Karpas-422 (cell line): ENCODE measurements around the gene IFI44L. TPM values are rescaled to one million over a fixed set of nuclear protein-coding genes. Genes with fewer than 3 reads are reported as not detected.

Source experiments
- DNase-seq: peaks from one replicate; pipeline ENCODE4 v3.0.0-alpha.2; 2015
- H2AFZ ChIP-seq: fragments of 200-600 bp; sonication (generic); 2 replicates; pipeline ENCODE4 v1.6.1; 2014; ENCODE audit warnings: antibody characterized with exemption, low read length, mixed read lengths
- H3K27ac ChIP-seq: fragments of 200-600 bp; sonication (generic); 2 replicates; pipeline ENCODE4 v1.5.1; 2014; ENCODE audit warnings: mild to moderate bottlenecking, low read length, moderate library complexity
- H3K27me3 ChIP-seq: fragments of 200-600 bp; sonication (generic); 2 replicates; pipeline ENCODE4 v1.6.1; 2014; ENCODE audit warnings: low read length, mixed read lengths
- H3K36me3 ChIP-seq: fragments of 200-600 bp; sonication (generic); 2 replicates; pipeline ENCODE4 v1.6.1; 2014; ENCODE audit warnings: low read length, mixed read lengths; ENCODE audit not compliant: insufficient read depth
- H3K4me1 ChIP-seq: fragments of 200-600 bp; sonication (generic); 2 replicates; pipeline ENCODE4 v1.6.1; 2014; ENCODE audit warnings: mild to moderate bottlenecking, low read length, mixed read lengths
- H3K4me2 ChIP-seq: fragments of 200-600 bp; sonication (generic); 2 replicates; pipeline ENCODE4 v1.6.1; 2014; ENCODE audit warnings: low read length, low read depth, mild to moderate bottlenecking; ENCODE audit not compliant: poor library complexity, severe bottlenecking
- H3K4me3 ChIP-seq: fragments of 200-600 bp; sonication (generic); 2 replicates; pipeline ENCODE4 v1.5.1; 2014; ENCODE audit warnings: mild to moderate bottlenecking, antibody characterized with exemption, low read length, mixed read lengths
- H3K79me2 ChIP-seq: fragments of 200-600 bp; sonication (generic); 2 replicates; pipeline ENCODE4 v1.6.1; 2014; ENCODE audit warnings: mild to moderate bottlenecking, low read length, mixed read lengths
- H3K9ac ChIP-seq: fragments of 200-600 bp; sonication (generic); 2 replicates; pipeline ENCODE4 v1.6.0; 2014; ENCODE audit warnings: low read length
- H3K9me2 ChIP-seq: fragments of 200-600 bp; sonication (generic), shearing (Covaris generic); replicated peaks from 2 replicates; pipeline ENCODE4 v1.6.0; 2014; ENCODE audit warnings: mild to moderate bottlenecking, low read length, moderate library complexity; ENCODE audit not compliant: insufficient read depth
- H3K9me3 ChIP-seq: fragments of 300-700, 200-600 bp; sonication (generic); 2 replicates; pipeline ENCODE4 v1.6.1; 2014; ENCODE audit warnings: low read length, mixed read lengths
- H4K20me1 ChIP-seq: fragments of 200-600 bp; sonication (generic); 2 replicates; pipeline ENCODE4 v1.6.1; 2014; ENCODE audit warnings: mild to moderate bottlenecking, antibody characterized with exemption, low read length, low read depth; ENCODE audit not compliant: insufficient read depth
- total RNA-seq: library from RNA; depleted of rRNA; stranded (reverse); fragments of >200 nt; shearing (Covaris generic); gene quantifications from 2 replicates; pipeline ENCODE4 v1.2.3, GENCODE V29; 2014; ENCODE audit warnings: low replicate concordance

Gene IFI44L
- total RNA-seq, 1 experiment from 2014 or later, result 3.5 TPM

GRCh38 chr1:78649628-78650027 lies 29.4 kb downstream of the IFI44L start, which contains the start of gene IFI44:
TSS of gene IFI44 (plus strand) at chr1:78649831. CDS start at chr1:78650196, 365 bp downstream.
- DNase-seq, result peak; percentile 80
- Histone ChIP-seq H3K9me3 (no peaks in the 10 kb centered on the region), H3K9me2 (0 out of 2 replicates have a peak, but pooled peaks cover 3% of the 10 kb centered on the region), H3K27ac (peak within 1 kb of the TSS; percentile 36), H3K4me2 (peak within 1 kb of the TSS; percentile 70), H4K20me1 (no peaks in the 10 kb centered on the region), H3K36me3 (no peaks in the 10 kb centered on the region), H3K27me3 (no peaks in the 10 kb centered on the region), H2AFZ (peak within 1 kb of the TSS; percentile 54), H3K4me3 (peak within 1 kb of the TSS; percentile 41), H3K9ac (peak within 1 kb of the TSS; percentile 51), H3K79me2 (no peaks in the 10 kb centered on the region), H3K4me1 (peaks cover 29% of the 10 kb centered on the region)

- H2AFZ ChIP-seq, result 0 out of 2 replicates have a peak overlapping the region, but pooled peaks have one; percentile 14
- H3K9ac ChIP-seq, result peak overlapping the region; percentile 51
Observed at GRCh38 chr1:78650114-78650660, 29.9 kb downstream of the IFI44L start.

GRCh38 chr1:78651241-78651640 lies 31.0 kb downstream of the IFI44L start:
- no peak for DNase-seq
- Histone ChIP-seq H4K20me1 (no peaks in the 10 kb centered on the region), H3K9ac (peak overlapping the region; percentile 34), H3K27me3 (no peaks in the 10 kb centered on the region), H2AFZ (peak overlapping the region; percentile 51; the same call in 1 of the 2 replicates), H3K4me3 (peak overlapping the region; percentile 41; the same call in 1 of the 2 replicates), H3K36me3 (no peaks in the 10 kb centered on the region), H3K79me2 (no peaks in the 10 kb centered on the region), H3K9me3 (no peaks in the 10 kb centered on the region), H3K4me2 (peak overlapping the region; percentile 70), H3K9me2 (no peaks in the 10 kb centered on the region), H3K27ac (no peak overlapping the region), H3K4me1 (peaks cover 29% of the 10 kb centered on the region)

More at GRCh38 chr1:78650114-78650660, 29.9 kb downstream of the IFI44L start:
- Histone ChIP-seq H3K9me2 (0 out of 2 replicates have a peak, but pooled peaks cover 3% of the 10 kb centered on the region), H3K4me2 (peak overlapping the region; percentile 70), H3K27me3 (no peaks in the 10 kb centered on the region), H4K20me1 (no peaks in the 10 kb centered on the region), H3K9me3 (no peaks in the 10 kb centered on the region), H3K4me3 (peak overlapping the region; percentile 41), H3K36me3 (no peaks in the 10 kb centered on the region), H3K4me1 (peaks cover 29% of the 10 kb centered on the region), H3K79me2 (no peaks in the 10 kb centered on the region), H3K27ac (peak overlapping the region; percentile 36; the same call in 1 of the 2 replicates)
- no peak for DNase-seq

- H3K4me1 ChIP-seq, result peaks cover 29% of the 10 kb centered on the region
- H3K4me3 ChIP-seq, result peak overlapping the region; percentile 41; the same call in 1 of the 2 replicates
- no peaks in the 10 kb centered on the region for H3K79me2 ChIP-seq
- no peak for DNase-seq
- peak overlapping the region; percentile 70 for H3K4me2 ChIP-seq
- no peaks in the 10 kb centered on the region for H3K27me3 ChIP-seq
- H2AFZ ChIP-seq, result no peak overlapping the region
- no peaks in the 10 kb centered on the region for H4K20me1 ChIP-seq
- H3K9me3 ChIP-seq, result no peaks in the 10 kb centered on the region
- H3K9ac ChIP-seq, result no peak overlapping the region
- H3K9me2 ChIP-seq, result no peaks in the 10 kb centered on the region
- H3K36me3 ChIP-seq, result no peaks in the 10 kb centered on the region
- no peak overlapping the region for H3K27ac ChIP-seq
Observed at GRCh38 chr1:78652019-78652560, 31.8 kb downstream of the IFI44L start.

- H4K20me1 ChIP-seq, result no peaks in the 10 kb centered on the region
- H3K9me2 ChIP-seq, result no peaks in the 10 kb centered on the region
- no peaks in the 10 kb centered on the region for H3K36me3 ChIP-seq
- H3K27ac ChIP-seq, result no peak overlapping the region
- H3K9ac ChIP-seq, result no peak overlapping the region
- no peak overlapping the region for H3K4me3 ChIP-seq
- no peak overlapping the region for H2AFZ ChIP-seq
- H3K27me3 ChIP-seq, result no peaks in the 10 kb centered on the region
- no peaks in the 10 kb centered on the region for H3K4me1 ChIP-seq
- no peak overlapping the region for H3K4me2 ChIP-seq
- no peak for DNase-seq
- H3K9me3 ChIP-seq, result no peaks in the 10 kb centered on the region
- H3K79me2 ChIP-seq, result no peaks in the 10 kb centered on the region
Observed at GRCh38 chr1:78658901-78659300, 38.7 kb downstream of the IFI44L start.

- no peaks in the 10 kb centered on the region for H3K79me2 ChIP-seq
- no peaks in the 10 kb centered on the region for H3K9me2 ChIP-seq
- no peaks in the 10 kb centered on the region for H3K4me1 ChIP-seq
- H3K27ac ChIP-seq, result no peak overlapping the region
- H3K27me3 ChIP-seq, result no peaks in the 10 kb centered on the region
- H3K36me3 ChIP-seq, result no peaks in the 10 kb centered on the region
- H4K20me1 ChIP-seq, result no peaks in the 10 kb centered on the region
- no peaks in the 10 kb centered on the region for H3K9me3 ChIP-seq
- H2AFZ ChIP-seq, result no peak overlapping the region
- H3K4me3 ChIP-seq, result no peak overlapping the region
- no peak overlapping the region for H3K4me2 ChIP-seq
- H3K9ac ChIP-seq, result no peak overlapping the region
- no peak for DNase-seq
Observed at GRCh38 chr1:78663923-78664322, 43.7 kb downstream of the IFI44L start.

- Histone ChIP-seq H3K9me3 (no peaks in the 10 kb centered on the region), H3K27ac (no peak overlapping the region), H3K79me2 (no peaks in the 10 kb centered on the region), H3K4me2 (no peak overlapping the region), H4K20me1 (no peaks in the 10 kb centered on the region), H3K9ac (no peak overlapping the region), H3K4me1 (no peaks in the 10 kb centered on the region), H3K4me3 (no peak overlapping the region), H3K36me3 (no peaks in the 10 kb centered on the region), H3K27me3 (no peaks in the 10 kb centered on the region; the same call in 1 of the 2 replicates), H2AFZ (no peak overlapping the region), H3K9me2 (no peaks in the 10 kb centered on the region)
- no peak for DNase-seq
Observed at GRCh38 chr1:78664763-78665162, 44.5 kb downstream of the IFI44L start.

GRCh38 chr1:78665809-78666208 lies 45.6 kb downstream of the IFI44L start:
- Histone ChIP-seq H4K20me1 (no peaks in the 10 kb centered on the region), H3K9me3 (no peaks in the 10 kb centered on the region), H3K4me2 (no peak overlapping the region), H3K4me3 (no peak overlapping the region), H3K27ac (no peak overlapping the region), H3K9ac (no peak overlapping the region), H3K9me2 (no peaks in the 10 kb centered on the region), H3K27me3 (no peaks in the 10 kb centered on the region; the same call in 1 of the 2 replicates), H3K4me1 (no peaks in the 10 kb centered on the region), H2AFZ (no peak overlapping the region), H3K79me2 (no peaks in the 10 kb centered on the region), H3K36me3 (no peaks in the 10 kb centered on the region)
- no peak for DNase-seq
